Choroid plexus epithelial cell (primary cell): ENCODE measurements around the gene TTBK1.

Source experiments
- DNase-seq: peaks from one replicate; pipeline ENCODE4 v3.0.0-alpha.2; 2010; ENCODE audit warnings: low read depth
- H3K4me3 ChIP-seq: 2 replicates; pipeline ENCODE4 v1.5.1; 2011; ENCODE audit warnings: low read depth, mild to moderate bottlenecking, control low read depth, low read length, moderate library complexity
- TF ChIP-seq, protein P1 (sequence below): conservative IDR thresholded peaks from 2 replicates; pipeline ENCODE4 v1.5.1; 2011; ENCODE audit warnings: low read depth, mild to moderate bottlenecking, control low read depth, inconsistent platforms, low read length, moderate library complexity

The TTBK1 gene

DNA sequence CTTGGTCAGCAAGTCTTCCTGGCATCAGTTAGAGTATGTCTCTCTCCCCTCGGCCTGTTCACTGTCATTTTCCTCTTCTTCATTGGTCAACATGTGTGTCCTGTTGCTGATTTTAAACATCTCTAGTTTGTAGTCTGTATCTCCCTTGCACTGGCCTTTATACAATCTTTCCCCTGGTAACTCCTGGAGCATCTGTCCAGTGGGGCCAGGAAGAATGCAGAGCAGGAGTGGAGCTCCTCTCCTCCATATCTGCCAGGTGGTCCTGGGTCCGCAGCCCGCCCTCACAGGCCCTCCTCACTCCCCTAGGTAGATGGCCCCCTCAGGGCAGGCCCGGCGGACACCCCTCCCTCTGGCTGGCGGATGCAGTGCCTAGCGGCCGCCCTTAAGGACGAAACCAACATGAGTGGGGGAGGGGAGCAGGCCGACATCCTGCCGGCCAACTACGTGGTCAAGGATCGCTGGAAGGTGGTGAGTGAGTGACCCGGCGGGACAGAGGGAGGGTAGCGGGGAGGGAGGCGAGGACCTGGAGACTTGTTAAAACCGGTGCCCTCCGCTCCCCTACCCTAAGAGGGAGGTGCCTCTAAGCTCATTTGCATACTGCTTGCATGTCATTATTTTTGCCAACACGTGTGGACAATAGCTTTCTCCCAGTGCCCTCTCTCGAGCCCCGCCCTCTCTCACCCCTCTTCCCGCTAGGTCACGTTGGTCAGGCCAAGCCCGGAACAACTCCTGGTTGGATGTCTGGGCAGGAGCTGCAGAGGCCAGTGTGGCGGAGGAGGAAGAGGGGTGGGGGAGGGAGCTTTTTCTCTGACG is 3.2 kb downstream of the TTBK1 start:
- no peak for DNase-seq
- H3K4me3 ChIP-seq: peak overlapping the region; percentile 42
- TF ChIP-seq, protein P1, sequence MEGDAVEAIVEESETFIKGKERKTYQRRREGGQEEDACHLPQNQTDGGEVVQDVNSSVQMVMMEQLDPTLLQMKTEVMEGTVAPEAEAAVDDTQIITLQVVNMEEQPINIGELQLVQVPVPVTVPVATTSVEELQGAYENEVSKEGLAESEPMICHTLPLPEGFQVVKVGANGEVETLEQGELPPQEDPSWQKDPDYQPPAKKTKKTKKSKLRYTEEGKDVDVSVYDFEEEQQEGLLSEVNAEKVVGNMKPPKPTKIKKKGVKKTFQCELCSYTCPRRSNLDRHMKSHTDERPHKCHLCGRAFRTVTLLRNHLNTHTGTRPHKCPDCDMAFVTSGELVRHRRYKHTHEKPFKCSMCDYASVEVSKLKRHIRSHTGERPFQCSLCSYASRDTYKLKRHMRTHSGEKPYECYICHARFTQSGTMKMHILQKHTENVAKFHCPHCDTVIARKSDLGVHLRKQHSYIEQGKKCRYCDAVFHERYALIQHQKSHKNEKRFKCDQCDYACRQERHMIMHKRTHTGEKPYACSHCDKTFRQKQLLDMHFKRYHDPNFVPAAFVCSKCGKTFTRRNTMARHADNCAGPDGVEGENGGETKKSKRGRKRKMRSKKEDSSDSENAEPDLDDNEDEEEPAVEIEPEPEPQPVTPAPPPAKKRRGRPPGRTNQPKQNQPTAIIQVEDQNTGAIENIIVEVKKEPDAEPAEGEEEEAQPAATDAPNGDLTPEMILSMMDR: no peak

DNA sequence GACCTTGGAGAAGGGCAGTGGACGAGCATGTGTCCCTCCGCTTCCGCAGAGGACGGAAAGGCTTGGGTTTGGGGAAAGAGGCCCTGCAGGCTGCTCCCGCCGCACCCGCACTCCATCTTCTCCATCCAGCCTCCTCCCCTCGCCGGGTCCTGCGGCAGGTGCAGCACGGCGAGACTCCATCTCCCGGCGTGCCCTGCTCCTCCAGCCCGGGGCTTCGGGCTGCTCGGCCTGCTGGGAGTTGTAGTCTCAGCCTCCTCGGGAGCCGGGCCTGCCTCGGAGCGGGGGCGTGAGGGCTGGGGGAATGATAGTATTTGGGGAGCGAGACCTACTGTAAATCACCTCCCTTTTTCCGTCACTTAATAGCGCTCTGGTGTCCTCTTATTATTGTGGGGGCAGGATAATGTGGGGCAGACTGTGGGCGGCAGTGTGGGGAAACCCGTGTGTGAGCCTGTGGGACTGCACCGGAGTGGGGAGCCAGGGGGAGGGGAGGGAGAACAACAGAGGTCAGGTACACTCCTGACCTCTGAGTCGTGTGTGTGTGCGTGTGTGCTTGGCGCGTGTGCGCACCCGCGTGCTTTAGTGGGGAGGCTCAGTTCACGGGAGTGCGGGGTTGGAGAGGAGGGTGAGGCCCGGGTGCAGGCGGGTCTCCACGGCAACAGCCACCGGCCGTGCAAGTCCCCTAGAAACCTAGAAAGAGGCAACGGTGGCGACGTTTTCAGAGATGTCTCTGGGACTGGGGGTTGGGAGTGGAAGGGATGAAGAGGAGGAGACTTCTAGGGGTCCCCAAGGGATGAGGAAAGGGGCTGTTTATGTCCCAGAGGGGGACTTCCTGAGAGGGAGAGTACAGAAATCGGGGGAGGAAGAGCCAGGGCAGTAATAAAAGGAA is 4.1 kb downstream of the TTBK1 start:
- peak overlapping the region; percentile 42 for H3K4me3 ChIP-seq
- peak; percentile 43 for DNase-seq
- TF ChIP-seq, protein P1: no peak

DNA sequence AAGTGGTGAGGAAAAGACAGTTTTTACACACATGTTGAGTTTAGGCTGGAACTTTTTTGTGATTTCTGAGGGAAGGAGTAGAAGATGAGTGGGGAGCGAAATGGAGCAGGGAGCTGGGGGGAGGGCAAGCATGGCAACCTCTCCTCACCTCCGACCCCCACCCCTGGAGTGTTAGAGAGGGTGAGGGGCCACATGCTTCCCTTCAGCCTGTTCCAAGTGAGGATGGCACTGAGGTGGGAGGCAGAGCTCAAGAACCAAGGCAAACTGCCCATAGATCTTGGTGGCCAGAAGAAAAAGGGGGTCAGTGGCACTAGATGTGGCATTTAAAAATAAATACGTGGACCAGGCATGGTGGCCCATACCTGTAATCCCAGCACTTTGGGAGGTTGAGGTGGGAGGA is 4.8 kb downstream of the TTBK1 start:
- no peak for DNase-seq
- H3K4me3 ChIP-seq: no peak overlapping the region
- TF ChIP-seq, protein P1: no peak

DNA sequence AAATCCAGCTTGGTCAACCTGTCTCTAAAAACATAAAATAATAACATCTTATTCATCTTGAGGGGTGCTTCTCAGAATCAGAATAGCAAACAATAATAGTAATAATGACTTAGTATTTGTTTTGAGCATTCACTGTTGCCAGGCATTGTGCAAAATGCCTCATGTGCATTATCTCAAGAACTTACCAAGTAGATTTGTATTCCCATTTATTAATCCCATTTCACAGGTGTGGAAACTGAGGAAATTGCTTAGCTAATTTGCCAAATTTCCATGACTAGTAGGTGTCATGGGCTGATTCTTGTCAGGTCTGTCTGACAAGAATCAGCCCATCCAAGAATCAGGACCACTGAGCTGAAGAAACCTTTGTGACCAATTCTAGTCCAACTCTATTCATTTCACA is 5.5 kb downstream of the TTBK1 start:
- H3K4me3 ChIP-seq: no peak overlapping the region
- TF ChIP-seq, protein P1: no peak
- no peak for DNase-seq

DNA sequence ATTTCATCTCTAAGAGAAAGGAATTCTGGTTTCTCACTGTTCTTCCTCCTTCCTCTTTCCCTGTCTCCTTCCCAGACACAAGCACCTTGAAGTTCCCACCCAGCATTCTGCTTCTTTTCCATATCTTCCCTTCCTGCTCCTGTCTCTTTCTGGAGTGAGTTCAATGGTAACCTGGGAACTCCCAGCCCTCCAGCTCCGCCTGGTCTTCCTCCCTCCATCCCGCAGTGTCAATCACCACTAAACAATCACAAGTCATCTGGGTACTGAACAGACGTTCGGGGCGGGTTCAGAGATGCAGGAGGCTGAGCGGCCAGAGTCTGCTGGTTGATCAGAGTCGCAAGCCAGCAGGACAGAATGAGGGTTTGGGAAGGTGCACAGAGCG is 7.7 kb downstream of the TTBK1 start:
- TF ChIP-seq, protein P1: no peak
- no peak overlapping the region for H3K4me3 ChIP-seq
- DNase-seq: no peak

DNA sequence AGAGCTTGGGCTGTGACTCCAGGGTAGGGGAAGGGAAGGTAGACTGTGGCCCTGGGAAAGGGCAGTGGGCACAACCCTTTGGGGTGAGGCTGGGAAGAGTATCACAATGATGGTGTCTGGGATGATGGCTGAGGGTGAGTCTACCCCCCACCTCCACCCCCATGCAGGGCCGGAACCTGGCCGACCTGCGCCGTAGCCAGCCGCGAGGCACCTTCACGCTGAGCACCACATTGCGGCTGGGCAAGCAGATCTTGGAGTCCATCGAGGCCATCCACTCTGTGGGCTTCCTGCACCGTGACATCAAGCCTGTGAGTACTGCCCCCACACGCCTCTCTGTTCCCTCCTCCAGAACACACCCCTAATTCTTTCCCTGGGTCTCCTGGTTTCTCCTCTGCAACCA is 10.1 kb downstream of the TTBK1 start:
- no peak for DNase-seq
- TF ChIP-seq, protein P1: no peak
- H3K4me3 ChIP-seq: no peak overlapping the region
